GM21360 (cell line): ENCODE data around the gene RFC4.

Experiments used
- ATAC-seq: cut with Tn5 transposase; IDR thresholded peaks from one replicate; pipeline ENCODE4 v1.9.1; 2021; ENCODE audit warnings: mild to moderate bottlenecking, moderate library complexity; ENCODE audit not compliant: unreplicated experiment

The RFC4 gene

GRCh38 chr3:186754871-186755270 lies 51.4 kb downstream of the RFC4 start:
- no peak for ATAC-seq

- no peak for ATAC-seq
Measured at GRCh38 chr3:186754006-186754405, 52.3 kb downstream of the RFC4 start.

GRCh38 chr3:186751480-186751879 lies 54.8 kb downstream of the RFC4 start:
- ATAC-seq: no peak

GRCh38 chr3:186750316-186750715 lies 56.0 kb downstream of the RFC4 start:
- ATAC-seq: no peak

- ATAC-seq: no peak
Measured at GRCh38 chr3:186746008-186746407, 60.3 kb downstream of the RFC4 start.

- ATAC-seq: no peak
Measured at GRCh38 chr3:186743666-186744065, 62.6 kb downstream of the RFC4 start.

- ATAC-seq: no peak
Measured at GRCh38 chr3:186742618-186743380, 63.5 kb downstream of the RFC4 start.
